ENCODE data around the gene AHNAK.
"Not testable (repeated sequence)": the region's sequence is repeated elsewhere in the genome, so short reads cannot be mapped to it uniquely, and the experiment has no call there.

Gene AHNAK

DNA sequence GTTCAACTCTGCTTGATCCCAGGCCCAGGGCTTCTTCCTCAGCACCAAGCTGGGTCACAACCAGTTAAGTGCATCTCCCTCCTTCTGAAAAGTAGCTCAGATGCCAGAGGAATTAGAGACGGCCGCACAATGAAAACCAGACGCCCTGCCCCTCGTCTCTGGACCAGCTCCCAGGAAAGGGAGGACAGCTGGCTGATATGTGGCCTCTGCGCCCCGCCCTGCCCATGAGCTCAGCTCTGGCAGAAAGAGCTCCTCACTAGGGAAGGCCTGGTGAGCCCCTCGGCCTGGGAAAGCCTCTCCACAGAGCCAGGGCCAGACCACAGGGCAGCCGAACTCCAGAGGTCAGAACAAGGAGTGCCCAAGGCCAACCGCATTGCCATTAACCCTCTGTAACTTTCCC, 145.8 kb downstream of the AHNAK start:
- no peak for DNase-seq

GRCh38 chr11:62400281-62400680, 146.3 kb downstream of the AHNAK start:
- no peak for DNase-seq

- no peak for DNase-seq
These were observed 146.7 kb downstream of the AHNAK start for GRCh38 chr11:62399878-62400266.

DNA sequence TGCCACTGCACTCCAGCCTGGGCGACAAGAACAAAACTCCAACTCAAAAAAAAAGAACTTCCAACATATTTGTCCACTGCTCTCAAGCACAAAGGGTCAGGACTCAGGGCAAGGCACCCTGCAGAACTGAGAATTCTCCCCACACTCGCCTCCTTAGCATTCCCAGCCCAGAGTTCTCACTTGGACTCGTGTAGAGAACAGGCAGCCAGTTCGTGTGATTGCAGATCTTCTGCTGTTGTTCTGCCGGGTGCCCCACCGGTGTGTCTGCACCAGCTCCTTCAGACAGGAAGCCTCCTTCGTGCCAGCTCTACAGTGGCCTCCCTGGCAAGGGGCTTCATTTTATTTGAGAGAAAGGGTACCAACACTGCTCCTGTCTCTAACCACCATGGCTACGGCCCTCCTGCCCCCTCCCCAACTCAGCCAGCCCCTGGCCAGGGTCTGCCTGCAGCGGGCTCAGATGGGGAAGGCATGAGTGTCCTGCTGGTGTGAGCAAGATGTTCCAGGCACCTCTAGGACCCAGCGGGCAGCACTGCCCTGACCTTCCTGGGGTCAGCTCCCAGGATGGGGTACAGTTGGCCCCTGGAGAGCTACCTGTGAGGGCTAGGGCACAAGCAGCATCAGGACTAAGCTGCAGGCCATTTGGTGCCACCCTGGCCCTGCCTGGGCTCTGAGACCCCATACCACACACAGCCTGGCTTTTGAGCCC, 147.3 kb downstream of the AHNAK start:
- peak; percentile 43 for DNase-seq

GRCh38 chr11:62398011-62398994, 148.3 kb downstream of the AHNAK start:
- DNase-seq = no peak

GRCh38 chr11:62395885-62396551, 150.6 kb downstream of the AHNAK start:
- no peak for DNase-seq

- DNase-seq = peak; percentile 62
These were observed 151.6 kb downstream of the AHNAK start for GRCh38 chr11:62394825-62395538.

- no peak for DNase-seq
These were observed 152.9 kb downstream of the AHNAK start for GRCh38 chr11:62393735-62394134.

- DNase-seq = peak; percentile 48
These were observed 153.5 kb downstream of the AHNAK start for GRCh38 chr11:62393061-62393611.

DNA sequence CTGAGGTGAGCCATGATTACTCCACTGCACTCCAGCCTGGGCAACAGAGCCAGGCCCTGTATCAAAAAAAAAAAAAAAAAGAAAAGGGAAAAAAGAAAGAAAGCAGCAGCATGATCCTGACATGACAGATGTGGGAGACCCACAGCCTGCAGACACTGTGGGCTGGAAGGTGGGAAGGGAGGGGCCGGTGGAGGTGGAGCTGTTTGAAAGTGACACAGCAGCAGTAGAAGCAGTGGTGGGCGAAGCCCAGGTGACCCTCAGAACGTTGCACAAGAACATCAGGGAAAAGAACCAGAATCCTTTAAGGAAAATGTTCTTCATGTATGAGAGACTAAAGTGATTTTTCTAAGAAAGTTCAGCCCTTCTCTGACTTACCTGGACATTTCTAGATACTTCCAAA, 154.1 kb downstream of the AHNAK start:
- no peak for DNase-seq

DNA sequence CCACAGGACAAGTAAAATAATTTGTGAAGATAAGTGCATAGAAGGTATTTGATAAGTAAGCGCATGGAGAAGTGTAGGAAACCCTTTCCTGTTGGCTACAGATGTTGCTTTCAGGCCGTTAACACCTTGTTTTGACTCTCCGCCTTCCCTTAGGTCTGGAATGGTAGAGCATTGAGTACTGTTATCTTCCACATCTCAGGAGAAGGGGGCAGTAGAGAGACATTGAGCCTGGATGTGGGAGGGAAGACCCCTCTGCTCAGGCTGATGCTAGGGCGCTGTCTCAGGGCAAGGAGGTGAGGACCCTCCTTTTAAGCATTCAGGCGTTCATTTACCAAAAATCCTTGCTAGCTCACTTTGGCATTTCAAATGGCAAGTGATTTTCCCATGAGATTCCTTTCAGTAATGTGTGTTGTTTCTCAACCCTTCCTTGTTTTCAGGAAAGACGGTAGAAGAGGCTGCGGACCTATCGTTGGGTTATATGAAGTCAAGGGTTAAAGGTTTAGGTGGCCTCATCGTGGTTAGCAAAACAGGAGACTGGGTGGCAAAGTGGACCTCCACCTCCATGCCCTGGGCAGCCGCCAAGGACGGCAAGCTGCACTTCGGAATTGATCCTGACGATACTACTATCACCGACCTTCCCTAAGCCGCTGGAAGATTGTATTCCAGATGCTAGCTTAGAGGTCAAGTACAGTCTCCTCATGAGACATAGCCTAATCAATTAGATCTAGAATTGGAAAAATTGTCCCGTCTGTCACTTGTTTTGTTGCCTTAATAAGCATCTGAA, 154.8 kb downstream of the AHNAK start:
- DNase-seq = no peak

GRCh38 chr11:62390722-62391121, 155.9 kb downstream of the AHNAK start:
- no peak for DNase-seq

DNA sequence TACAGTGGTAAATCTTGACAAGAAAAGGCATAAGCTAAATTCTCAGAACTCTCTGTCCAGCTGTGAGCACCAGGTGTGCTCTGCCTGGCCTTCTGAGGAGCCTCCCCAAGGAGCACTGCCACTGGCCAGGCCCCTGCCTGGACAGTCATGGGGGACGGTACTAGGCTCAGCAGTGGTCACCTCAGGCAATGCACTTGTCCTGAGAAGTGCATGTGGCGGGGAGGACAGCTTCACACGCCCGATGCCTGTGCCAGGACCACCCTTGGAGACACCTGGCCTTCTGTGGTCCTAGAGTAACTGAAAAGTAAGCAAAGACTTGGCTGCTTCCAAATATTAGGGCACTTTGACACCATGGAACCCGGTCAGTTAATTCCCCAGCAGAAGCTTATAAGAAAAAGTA, 156.4 kb downstream of the AHNAK start:
- no peak for DNase-seq

DNA sequence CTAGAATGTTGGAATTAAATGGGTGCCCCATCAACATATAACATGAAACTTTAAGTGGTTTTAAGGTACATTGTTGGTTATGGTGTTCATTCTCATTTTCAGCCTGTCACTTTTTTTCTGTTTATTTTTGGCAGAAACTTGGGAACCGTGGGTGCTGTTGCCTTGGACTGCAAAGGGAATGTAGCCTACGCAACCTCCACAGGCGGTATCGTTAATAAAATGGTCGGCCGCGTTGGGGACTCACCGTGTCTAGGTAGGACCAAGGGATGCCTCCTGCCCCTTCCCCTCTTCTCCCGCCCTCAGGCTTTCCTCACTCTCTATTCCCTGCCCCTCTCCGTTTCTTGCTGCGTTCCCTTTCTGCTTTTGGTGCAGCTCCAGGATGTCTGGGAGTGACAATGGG, 157.6 kb downstream of the AHNAK start:
- DNase-seq = no peak

GRCh38 chr11:62387381-62387780, 159.2 kb downstream of the AHNAK start:
- no peak for DNase-seq

- DNase-seq = not testable (repeated sequence)
These were observed 160.5 kb downstream of the AHNAK start for GRCh38 chr11:62386083-62386482.

DNA sequence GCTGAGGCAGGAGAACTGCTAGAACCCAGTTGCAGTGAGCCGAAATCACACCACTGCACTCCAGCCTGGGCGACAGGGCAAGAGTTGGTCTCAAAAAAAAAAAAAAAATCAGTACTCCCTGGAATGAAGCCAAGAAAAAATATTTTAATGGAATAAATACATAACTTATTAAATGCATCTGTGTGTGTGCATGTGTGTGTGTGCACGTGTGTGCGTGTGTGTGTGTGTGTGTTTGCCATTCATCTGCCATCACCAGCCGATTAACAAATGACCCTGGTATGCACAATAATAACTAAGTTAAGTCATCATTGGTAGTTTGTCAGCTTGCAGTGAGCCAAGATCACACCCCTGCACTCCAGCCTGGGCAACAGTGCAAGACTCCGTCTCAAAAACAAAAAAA, 162.8 kb downstream of the AHNAK start:
- no peak for DNase-seq
